GM10847 (cell line): ENCODE data around the gene RUNX1.

Source experiments
- POLR2A ChIP-seq: IDR thresholded peaks from 2 replicates; pipeline ENCODE4 v1.6.1; 2011; ENCODE audit not compliant: insufficient read length; ENCODE audit errors: extremely low read depth

Gene RUNX1

GRCh38 chr21:34996304-34997101 is 52.6 kb downstream of the RUNX1 start:
- no peak for TF ChIP-seq POLR2A

GRCh38 chr21:34995979-34996303 is 53.2 kb downstream of the RUNX1 start:
- TF ChIP-seq POLR2A = no peak

GRCh38 chr21:34994766-34995631 is 54.1 kb downstream of the RUNX1 start:
- TF ChIP-seq POLR2A = no peak

GRCh38 chr21:34992736-34993398 is 56.2 kb downstream of the RUNX1 start:
- TF ChIP-seq POLR2A = no peak

- no peak for TF ChIP-seq POLR2A
These were observed 56.9 kb downstream of the RUNX1 start for GRCh38 chr21:34992180-34992579.

- TF ChIP-seq POLR2A = no peak
These were observed 57.6 kb downstream of the RUNX1 start for GRCh38 chr21:34991366-34991957.

- no peak for TF ChIP-seq POLR2A
These were observed 58.3 kb downstream of the RUNX1 start for GRCh38 chr21:34990842-34991241.

- TF ChIP-seq POLR2A = no peak
These were observed 59.6 kb downstream of the RUNX1 start for GRCh38 chr21:34989337-34990151.

- TF ChIP-seq POLR2A = no peak
These were observed 60.5 kb downstream of the RUNX1 start for GRCh38 chr21:34988625-34989024.

GRCh38 chr21:34988139-34988538 is 61.0 kb downstream of the RUNX1 start:
- no peak for TF ChIP-seq POLR2A

- no peak for TF ChIP-seq POLR2A
These were observed 61.5 kb downstream of the RUNX1 start for GRCh38 chr21:34987501-34988072.

GRCh38 chr21:34986561-34987500 is 62.3 kb downstream of the RUNX1 start:
- no peak for TF ChIP-seq POLR2A

- TF ChIP-seq POLR2A = no peak
These were observed 64.6 kb downstream of the RUNX1 start for GRCh38 chr21:34984356-34985058.
